Measurements from ENCODE around the gene CKM.

GRCh38 chr19:45358213-45358792 lies 35.6 kb upstream of the CKM start:
- TF ChIP-seq, protein P1, sequence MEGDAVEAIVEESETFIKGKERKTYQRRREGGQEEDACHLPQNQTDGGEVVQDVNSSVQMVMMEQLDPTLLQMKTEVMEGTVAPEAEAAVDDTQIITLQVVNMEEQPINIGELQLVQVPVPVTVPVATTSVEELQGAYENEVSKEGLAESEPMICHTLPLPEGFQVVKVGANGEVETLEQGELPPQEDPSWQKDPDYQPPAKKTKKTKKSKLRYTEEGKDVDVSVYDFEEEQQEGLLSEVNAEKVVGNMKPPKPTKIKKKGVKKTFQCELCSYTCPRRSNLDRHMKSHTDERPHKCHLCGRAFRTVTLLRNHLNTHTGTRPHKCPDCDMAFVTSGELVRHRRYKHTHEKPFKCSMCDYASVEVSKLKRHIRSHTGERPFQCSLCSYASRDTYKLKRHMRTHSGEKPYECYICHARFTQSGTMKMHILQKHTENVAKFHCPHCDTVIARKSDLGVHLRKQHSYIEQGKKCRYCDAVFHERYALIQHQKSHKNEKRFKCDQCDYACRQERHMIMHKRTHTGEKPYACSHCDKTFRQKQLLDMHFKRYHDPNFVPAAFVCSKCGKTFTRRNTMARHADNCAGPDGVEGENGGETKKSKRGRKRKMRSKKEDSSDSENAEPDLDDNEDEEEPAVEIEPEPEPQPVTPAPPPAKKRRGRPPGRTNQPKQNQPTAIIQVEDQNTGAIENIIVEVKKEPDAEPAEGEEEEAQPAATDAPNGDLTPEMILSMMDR (IDR thresholded peaks at IDR 0.05): no peak
- TF ChIP-seq ZFX (IDR thresholded peaks at IDR 0.05; ENCODE audit: borderline replicate concordance): no peak
